Kidney (tissue), 14 donors: ENCODE results near the gene DIRAS3. TPM values are rescaled to one million over a fixed set of nuclear protein-coding genes. Genes with fewer than 3 reads are reported as not detected.
"Not testable (repeated sequence)": the region's sequence is repeated elsewhere in the genome, so short reads cannot be mapped to it uniquely, and the experiment has no call there.

Experiments used
- DNase-seq, 5 donors: peaks; one replicate each; pipeline ENCODE4 v3.0.0-alpha.2; 2013 to 2020
- FAIRE-seq: peaks from 2 replicates; lab custom pipeline; 2012; peaks lifted over from hg19 to GRCh38; lab: Jason Lieb, UNC
- H3K27ac ChIP-seq, 2 donors: one replicate each; pipeline ENCODE4 v1.7.0; 2013; ENCODE audit warnings: low read depth in 2 of 2, low read length in 2 of 2, inconsistent platforms in 1 of 2
- H3K27me3 ChIP-seq: one replicate; pipeline ENCODE4 v1.7.1; 2013; ENCODE audit warnings: low read length, inconsistent platforms; ENCODE audit not compliant: control insufficient read depth, insufficient read depth
- H3K36me3 ChIP-seq, 3 donors: one replicate each; pipeline versions ENCODE4 v1.7.0 to v1.7.1; 2013; ENCODE audit warnings: low read length in 3 of 3, control low read depth in 1 of 3, inconsistent platforms in 1 of 3; ENCODE audit not compliant: insufficient read depth in 3 of 3, control insufficient read depth in 2 of 3
- H3K4me1 ChIP-seq, 3 donors: one replicate each; pipeline versions ENCODE4 v1.7.0 to v1.7.1; 2013; ENCODE audit warnings: low read length in 3 of 3, inconsistent platforms in 1 of 3, low read depth in 1 of 3; ENCODE audit not compliant: control insufficient read depth in 2 of 3, insufficient read depth in 2 of 3
- H3K4me3 ChIP-seq, 3 donors: one replicate each; pipeline versions ENCODE4 v1.7.0 to v1.8.1; 2013; ENCODE audit warnings: low read length in 3 of 3, control low read depth in 1 of 3, inconsistent platforms in 1 of 3
- H3K9ac ChIP-seq, 3 donors: one replicate each; pipeline versions ENCODE4 v1.7.0 to v1.7.1; 2013; ENCODE audit warnings: low read length in 3 of 3, control low read depth in 1 of 3, inconsistent platforms in 1 of 3
- H3K9me3 ChIP-seq, 3 donors: one replicate each; pipeline versions ENCODE4 v1.7.0 to v1.7.1; 2013; ENCODE audit warnings: low read length in 3 of 3, control low read depth in 1 of 3, inconsistent platforms in 1 of 3; ENCODE audit not compliant: control insufficient read depth in 2 of 3, insufficient read depth in 1 of 3
- intact Hi-C: fragments of 100-400 bp; cut with DNase I; formaldehyde crosslinking; loops from one replicate; pipeline ENCODE4 v1.11.1; 2022
- polyA plus RNA-seq: library from polyadenylated mRNA; stranded (reverse); fragments of 350-450 nt; fragmentation: Illumina TruSeq; extraction: RNeasy Lipid Tissue Mini Kit (QIAGEN cat#74804); gene quantifications from one replicate; pipeline ENCODE4 v1.2.3, GENCODE V29; 2014; ENCODE audit warnings: low read depth, low replicate concordance; ENCODE audit not compliant: insufficient read depth
- total RNA-seq: library from RNA; stranded (reverse); fragmentation: NEBNext Ultra II Directional; extraction: Animal tissue kit (Norgen Biotek cat#: 25700); gene quantifications from one replicate; pipeline ENCODE4 v1.2.1, GENCODE V29; 2021
- TF ChIP-seq, protein P1 (sequence below): IDR thresholded peaks from 3 replicates; pipeline ENCODE4 v1.5.1; 2012; ENCODE audit warnings: mild to moderate bottlenecking, moderate library complexity, borderline replicate concordance; ENCODE audit not compliant: insufficient read depth; ENCODE audit errors: extremely low read depth
- donor health status: control.
- donor health status: control.
- donor health status: control.
- donor health status: control.
- donor health status: control.
- donor health status: DM: yes; HTN: yes; CAD: no.
- donor health status: Normal renal cell carcinoma (clear cell type).

DIRAS3 gene
- total and polyA plus RNA-seq, 2 donors from 2014 or later, result 8.8 to 13.2 TPM

DNA sequence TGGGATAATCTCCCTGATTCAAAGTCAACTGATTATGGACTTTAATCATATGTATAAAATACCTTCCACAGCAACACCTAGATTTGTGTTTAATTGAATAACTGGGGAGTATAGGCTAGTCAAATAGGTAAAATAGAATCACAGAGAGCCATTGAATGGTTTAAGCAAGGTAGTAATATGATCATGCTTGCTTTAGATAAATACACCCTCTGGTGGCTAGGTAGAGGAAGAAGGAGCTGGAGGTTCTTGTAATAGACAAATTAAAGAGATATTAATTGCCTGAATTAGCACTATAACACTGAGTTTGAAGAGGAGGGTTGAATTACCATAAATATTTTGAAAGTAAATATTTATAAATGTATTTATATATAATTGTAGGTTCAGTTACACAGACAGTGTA lies 40.3 kb downstream of the DIRAS3 start:
- FAIRE-seq (peak; percentile 19), DNase-seq (peak in 2 of 5 donors; percentile 16 to 28)
- H3K27me3 ChIP-seq, result no peaks in the 10 kb centered on the region
- H3K9me3 ChIP-seq, result no peaks in the 10 kb centered on the region
- H3K36me3 ChIP-seq, result no peaks in the 10 kb centered on the region
- intact Hi-C loops, result no loop called here
- no peaks in the 10 kb centered on the region for H3K4me1 ChIP-seq
- no peak overlapping the region for H3K9ac ChIP-seq
- H3K4me3 ChIP-seq, result no peak overlapping the region
- H3K27ac ChIP-seq, result no peak overlapping the region
- TF ChIP-seq, protein P1, sequence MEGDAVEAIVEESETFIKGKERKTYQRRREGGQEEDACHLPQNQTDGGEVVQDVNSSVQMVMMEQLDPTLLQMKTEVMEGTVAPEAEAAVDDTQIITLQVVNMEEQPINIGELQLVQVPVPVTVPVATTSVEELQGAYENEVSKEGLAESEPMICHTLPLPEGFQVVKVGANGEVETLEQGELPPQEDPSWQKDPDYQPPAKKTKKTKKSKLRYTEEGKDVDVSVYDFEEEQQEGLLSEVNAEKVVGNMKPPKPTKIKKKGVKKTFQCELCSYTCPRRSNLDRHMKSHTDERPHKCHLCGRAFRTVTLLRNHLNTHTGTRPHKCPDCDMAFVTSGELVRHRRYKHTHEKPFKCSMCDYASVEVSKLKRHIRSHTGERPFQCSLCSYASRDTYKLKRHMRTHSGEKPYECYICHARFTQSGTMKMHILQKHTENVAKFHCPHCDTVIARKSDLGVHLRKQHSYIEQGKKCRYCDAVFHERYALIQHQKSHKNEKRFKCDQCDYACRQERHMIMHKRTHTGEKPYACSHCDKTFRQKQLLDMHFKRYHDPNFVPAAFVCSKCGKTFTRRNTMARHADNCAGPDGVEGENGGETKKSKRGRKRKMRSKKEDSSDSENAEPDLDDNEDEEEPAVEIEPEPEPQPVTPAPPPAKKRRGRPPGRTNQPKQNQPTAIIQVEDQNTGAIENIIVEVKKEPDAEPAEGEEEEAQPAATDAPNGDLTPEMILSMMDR, result peak; percentile 23

DNA sequence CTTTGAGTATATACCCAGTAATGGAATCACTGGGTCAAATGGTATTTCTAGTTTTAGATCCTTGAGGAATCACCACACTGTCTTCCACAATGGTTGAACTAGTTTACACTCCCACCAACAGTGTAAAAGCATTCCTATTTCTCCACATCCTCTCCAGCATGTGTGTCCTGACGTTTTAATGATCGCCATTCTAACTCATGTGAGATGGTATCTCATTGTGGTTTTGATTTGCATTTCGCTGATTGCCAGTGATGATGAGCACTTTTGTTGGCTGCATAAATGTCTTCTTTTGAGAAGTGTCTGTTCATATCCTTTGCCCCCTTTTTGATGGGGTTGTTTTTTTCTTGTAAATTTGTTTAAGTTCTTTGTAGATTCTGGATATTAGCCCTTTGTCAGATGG lies 46.8 kb downstream of the DIRAS3 start:
- H3K4me1 ChIP-seq, DNase-seq, H3K4me3 ChIP-seq, H3K9me3 ChIP-seq, H3K27me3 ChIP-seq, FAIRE-seq, H3K9ac ChIP-seq, intact Hi-C loops, H3K27ac ChIP-seq, H3K36me3 ChIP-seq: not testable (repeated sequence)

DNA sequence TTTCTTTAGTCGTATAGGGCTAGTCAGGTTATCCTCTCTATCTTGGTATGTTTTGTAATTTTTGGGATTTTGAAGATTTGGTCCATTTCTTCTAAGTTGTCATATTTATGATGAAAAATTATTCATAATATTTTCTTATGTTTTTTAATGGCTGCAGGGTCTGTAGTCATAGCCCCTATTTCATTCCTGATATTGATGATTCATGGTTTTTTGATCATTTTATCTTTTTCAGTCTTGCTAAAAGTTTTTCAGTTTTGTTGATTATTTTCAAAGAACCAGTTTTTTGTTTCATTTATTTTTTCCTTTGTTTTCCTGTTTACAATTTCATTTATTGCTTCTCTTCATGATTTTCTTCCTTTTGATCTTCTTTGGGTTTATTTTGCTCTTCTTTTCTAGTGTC lies 50.2 kb downstream of the DIRAS3 start:
- peaks cover 0 to 9% (median 0%) of the 10 kb centered on the region in 3 donors for H3K9me3 ChIP-seq
- H3K27ac ChIP-seq, result no peak overlapping the region
- no peak overlapping the region for H3K9ac ChIP-seq
- no peaks in the 10 kb centered on the region for H3K27me3 ChIP-seq
- DNase-seq, result no peak
- TF ChIP-seq, protein P1, result no peak
- H3K36me3 ChIP-seq, result no peaks in the 10 kb centered on the region
- FAIRE-seq, result no peak
- intact Hi-C loops, result no loop called here
- H3K4me3 ChIP-seq, result no peak overlapping the region
- no peaks in the 10 kb centered on the region for H3K4me1 ChIP-seq

DNA sequence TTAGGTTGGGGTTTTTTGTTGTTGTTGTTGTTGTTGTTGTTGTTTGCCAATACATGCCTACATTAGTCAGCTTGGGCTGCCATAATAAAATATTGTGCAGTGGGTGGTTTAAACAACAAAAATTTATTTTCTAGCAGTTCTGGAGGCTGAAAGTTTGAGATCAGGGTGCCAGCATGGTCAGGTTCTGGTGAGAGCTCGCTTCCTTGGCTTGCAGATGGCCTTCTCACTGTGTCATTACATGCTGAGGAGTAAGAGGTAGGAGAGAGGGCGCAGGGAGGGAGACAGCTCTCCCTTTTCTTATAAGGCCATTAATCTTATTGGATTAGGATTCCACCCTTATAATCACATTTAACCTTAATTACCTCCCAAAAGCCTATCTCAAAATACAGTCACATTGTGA lies 52.7 kb downstream of the DIRAS3 start:
- H3K9me3 ChIP-seq, result peaks cover 0 to 9% (median 2%) of the 10 kb centered on the region in 3 donors
- H3K9ac ChIP-seq, result no peak overlapping the region
- no peaks in the 10 kb centered on the region for H3K4me1 ChIP-seq
- H3K36me3 ChIP-seq, result no peaks in the 10 kb centered on the region
- no peak overlapping the region for H3K4me3 ChIP-seq
- FAIRE-seq (no peak), DNase-seq (no peak)
- intact Hi-C loops, result no loop called here
- no peak overlapping the region for H3K27ac ChIP-seq
- TF ChIP-seq, protein P1, result no peak
- no peaks in the 10 kb centered on the region for H3K27me3 ChIP-seq

Other genes with a start within 250 kb of the DIRAS3 start
- gene GNG12, start 217.2 kb downstream of the DIRAS3 start, total RNA-seq, result 89.3 TPM
- gene GNG12, start 217.2 kb downstream of the DIRAS3 start, polyA plus RNA-seq, result 46.1 TPM
- gene WLS, start 181.9 kb upstream of the DIRAS3 start, total RNA-seq, result 147 TPM
- gene WLS, start 181.9 kb upstream of the DIRAS3 start, polyA plus RNA-seq, result 92.3 TPM